Activated CD8-positive, alpha-beta T cell treated with anti-CD3 and anti-CD28 coated beads for 36 hours (primary cell): ENCODE results near the gene VPS25. TPM values are rescaled to one million over a fixed set of nuclear protein-coding genes. Genes with fewer than 3 reads are reported as not detected.

Source experiments
- ATAC-seq: fragments of 200-7000 bp; cut with Tn5 transposase; one replicate; pipeline ENCODE4 v1.10.0; 2021; ENCODE audit warnings: mild to moderate bottlenecking, moderate library complexity
- CTCF ChIA-PET: fragments of 350-600 bp; sonication (Branson Sonifier 250); formaldehyde crosslinking; loops from one replicate; lab custom pipeline; 2021; ENCODE audit warnings: antibody characterized with exemption; lab: Charles Lee
- POLR2A ChIA-PET: fragments of 350-600 bp; sonication (Branson Sonifier 250); formaldehyde crosslinking; loops from one replicate; lab custom pipeline; 2021; ENCODE audit warnings: antibody characterized with exemption; lab: Charles Lee
- DNase-seq: peaks from one replicate; pipeline ENCODE4 v3.0.0-alpha.2; 2020
- H3K27ac Mint-ChIP-seq: one replicate; pipeline ENCODE4 v1.8.0; 2021; ENCODE audit warnings: mild to moderate bottlenecking, mixed read lengths
- H3K27me3 Mint-ChIP-seq: one replicate; pipeline ENCODE4 v1.8.0; 2021; ENCODE audit warnings: mixed read lengths
- H3K36me3 Mint-ChIP-seq: one replicate; pipeline ENCODE4 v1.8.0; 2021; ENCODE audit warnings: low read depth, mixed read lengths
- H3K4me1 Mint-ChIP-seq: one replicate; pipeline ENCODE4 v1.8.0; 2021; ENCODE audit warnings: low read depth, mixed read lengths
- H3K4me3 Mint-ChIP-seq: one replicate; pipeline ENCODE4 v1.8.0; 2021; ENCODE audit warnings: mild to moderate bottlenecking, moderate library complexity, mixed read lengths
- H3K9me3 Mint-ChIP-seq: one replicate; pipeline ENCODE4 v1.8.0; 2021; ENCODE audit warnings: mixed read lengths
- CTCF ChIP-seq: fragments of 200-600 bp; IDR thresholded peaks from one replicate; pipeline ENCODE4 v1.8.0; 2022; ENCODE audit warnings: antibody characterized with exemption, mild to moderate bottlenecking
- intact Hi-C: fragments of 100-400 bp; cut with micrococcal nuclease; formaldehyde crosslinking; loops from one replicate; pipeline ENCODE4 v1.10.0; 2022
- total RNA-seq, 2 experiments: library from RNA; stranded (reverse); gene quantifications; one replicate each; pipeline ENCODE4 v1.2.3, GENCODE V29; 2021

VPS25 gene
- total RNA-seq, 2 experiments from 2014 or later = 63.4 to 67.2 TPM

GRCh38 chr17:42775534-42776098, 2.4 kb downstream of the VPS25 start:
- Mint-ChIP-seq H3K4me3 (no peak overlapping the region), H3K4me1 (peaks cover 24% of the 10 kb centered on the region), H3K9me3 (no peaks in the 10 kb centered on the region), H3K27ac (no peak overlapping the region), H3K36me3 (peaks cover 42% of the 10 kb centered on the region), H3K27me3 (no peaks in the 10 kb centered on the region)
- ChIA-PET CTCF (interaction anchor here (0.6 kb wide), 2 partner anchors 34 to 95 kb away, joined by 3 read pairs; no protein-coding TSS in a partner anchor), POLR2A (no interaction called here)
- intact Hi-C loops = no loop called here
- ATAC-seq (no peak), DNase-seq (no peak)
- TF ChIP-seq CTCF = no peak

GRCh38 chr17:42778570-42778969, 5.3 kb downstream of the VPS25 start:
- peaks cover 37% of the 10 kb centered on the region for H3K36me3 Mint-ChIP-seq
- H3K27me3 Mint-ChIP-seq = peaks cover 23% of the 10 kb centered on the region
- DNase-seq = no peak
- TF ChIP-seq CTCF = no peak
- no peak for ATAC-seq
- no peak overlapping the region for H3K4me3 Mint-ChIP-seq
- H3K27ac Mint-ChIP-seq = no peak overlapping the region
- CTCF ChIA-PET = interaction anchor here (1.4 to 1.5 kb wide), 2 partner anchors 15 to 19 kb away, joined by 3 to 6 read pairs; partner anchors contain the start of gene COA3
- POLR2A ChIA-PET = no interaction called here
- H3K4me1 Mint-ChIP-seq = peaks cover 26% of the 10 kb centered on the region
- intact Hi-C loops = no loop called here
- H3K9me3 Mint-ChIP-seq = no peaks in the 10 kb centered on the region

- H3K9me3 Mint-ChIP-seq = no peaks in the 10 kb centered on the region
- DNase-seq (no peak), ATAC-seq (no peak)
- peaks cover 30% of the 10 kb centered on the region for H3K27me3 Mint-ChIP-seq
- no peak overlapping the region for H3K4me3 Mint-ChIP-seq
- peaks cover 19% of the 10 kb centered on the region for H3K4me1 Mint-ChIP-seq
- ChIA-PET POLR2A (interaction anchor here (1.1 kb wide), 1 partner anchor 44 kb away, joined by 3 read pairs; no protein-coding TSS in a partner anchor), CTCF (interaction anchor here (0.8 to 1.4 kb wide), 2 partner anchors 19 to 201 kb away, joined by 3 read pairs; partner anchors contain the start of gene COA3)
- no peak for TF ChIP-seq CTCF
- intact Hi-C loops = no loop called here
- peaks cover 29% of the 10 kb centered on the region for H3K36me3 Mint-ChIP-seq
- H3K27ac Mint-ChIP-seq = no peak overlapping the region
Measured at GRCh38 chr17:42779304-42779935, 6.2 kb downstream of the VPS25 start.

DNA sequence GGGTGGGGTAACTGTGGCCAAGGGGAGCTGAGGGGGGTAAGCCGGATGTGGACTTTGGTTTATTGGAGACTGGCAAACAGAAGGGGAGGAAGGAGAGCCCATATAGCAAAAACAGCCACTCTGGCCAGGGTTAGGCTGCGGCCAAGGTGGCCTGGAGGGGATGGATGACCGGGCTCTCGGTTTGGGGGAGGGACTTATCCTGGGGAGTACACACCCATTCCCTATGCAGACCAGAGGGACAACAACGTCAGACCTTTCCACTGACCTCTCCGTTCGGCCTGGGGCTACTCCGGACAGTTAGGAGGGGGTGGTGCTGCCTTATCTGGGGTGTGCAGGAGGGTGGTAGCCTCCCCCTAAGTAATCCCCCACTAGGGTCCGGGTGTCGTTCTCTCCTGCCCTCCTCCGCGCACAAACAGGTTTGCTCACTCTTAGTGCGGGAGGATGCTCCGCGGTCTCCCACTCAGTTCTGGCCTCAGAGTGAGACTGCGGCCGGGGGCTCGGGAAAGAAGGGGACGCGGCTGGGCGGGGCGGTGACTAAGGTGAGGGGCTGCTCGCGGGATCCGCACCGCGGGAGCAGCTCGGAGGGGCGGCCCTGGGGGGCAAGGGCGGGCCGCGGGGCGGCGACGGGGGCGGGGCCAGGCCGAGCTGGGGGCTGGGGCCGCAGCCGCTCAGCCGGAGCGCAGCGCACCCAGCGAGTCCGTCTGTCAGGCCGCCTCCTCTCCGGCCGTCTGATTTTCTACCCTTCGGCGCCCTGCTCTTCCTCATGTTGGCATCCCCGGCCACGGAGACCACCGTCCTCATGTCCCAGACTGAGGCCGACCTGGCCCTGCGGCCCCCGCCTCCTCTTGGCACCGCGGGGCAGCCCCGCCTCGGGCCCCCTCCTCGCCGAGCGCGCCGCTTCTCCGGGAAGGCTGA, 6.9 kb downstream of the VPS25 start, which contains the start of gene WNK4:
TSS of gene WNK4 (plus strand) at position 675 of the 915 bp plus-strand sequence. CDS start at position 764, 89 bp downstream.
- H3K4me1 Mint-ChIP-seq = peaks cover 23% of the 10 kb centered on the region
- no peak within 1 kb of the TSS for H3K4me3 Mint-ChIP-seq
- CTCF ChIA-PET = interaction anchor here (0.8 kb wide), 2 partner anchors 201 kb away, joined by 3 read pairs; no protein-coding TSS in a partner anchor
- ATAC-seq (peak; percentile 42), DNase-seq (no peak)
- H3K27me3 Mint-ChIP-seq = peaks cover 37% of the 10 kb centered on the region
- POLR2A ChIA-PET = interaction anchor here (0.7 to 1.1 kb wide), 3 partner anchors 43 to 202 kb away, joined by 3 read pairs; no protein-coding TSS in a partner anchor
- H3K9me3 Mint-ChIP-seq = no peaks in the 10 kb centered on the region
- peaks cover 26% of the 10 kb centered on the region for H3K36me3 Mint-ChIP-seq
- no peak within 1 kb of the TSS for H3K27ac Mint-ChIP-seq
- intact Hi-C loops = no loop called here
- no peak for TF ChIP-seq CTCF
